HG03175 (cell line): ENCODE data around the gene NSMCE1.

Experiments used
- ATAC-seq: cut with Tn5 transposase; IDR thresholded peaks from one replicate; pipeline ENCODE4 v1.9.1; 2021; ENCODE audit warnings: mild to moderate bottlenecking, moderate library complexity; ENCODE audit not compliant: unreplicated experiment

Gene NSMCE1

GRCh38 chr16:27245276-27246172 lies 23.0 kb downstream of the NSMCE1 start:
- no peak for ATAC-seq

DNA sequence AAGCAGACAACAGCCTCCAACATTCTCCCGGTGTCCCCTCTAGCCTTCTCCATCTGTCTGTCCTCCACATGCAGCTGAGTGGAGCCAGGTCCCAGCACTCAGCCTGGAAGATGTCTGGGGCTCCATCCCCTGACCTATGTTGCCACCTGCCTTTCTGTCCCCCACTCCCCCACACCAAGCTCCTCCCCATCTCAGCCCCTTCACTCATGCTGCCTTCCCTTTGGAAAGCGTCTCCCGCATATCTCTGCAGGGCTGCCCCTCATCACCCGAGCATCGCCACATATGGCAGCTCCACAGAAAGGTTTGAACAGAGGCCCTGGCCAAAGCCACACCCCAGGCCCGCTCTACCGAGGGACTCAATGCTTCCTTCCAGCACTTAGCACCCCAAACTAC lies 24.2 kb downstream of the NSMCE1 start:
- ATAC-seq = no peak

DNA sequence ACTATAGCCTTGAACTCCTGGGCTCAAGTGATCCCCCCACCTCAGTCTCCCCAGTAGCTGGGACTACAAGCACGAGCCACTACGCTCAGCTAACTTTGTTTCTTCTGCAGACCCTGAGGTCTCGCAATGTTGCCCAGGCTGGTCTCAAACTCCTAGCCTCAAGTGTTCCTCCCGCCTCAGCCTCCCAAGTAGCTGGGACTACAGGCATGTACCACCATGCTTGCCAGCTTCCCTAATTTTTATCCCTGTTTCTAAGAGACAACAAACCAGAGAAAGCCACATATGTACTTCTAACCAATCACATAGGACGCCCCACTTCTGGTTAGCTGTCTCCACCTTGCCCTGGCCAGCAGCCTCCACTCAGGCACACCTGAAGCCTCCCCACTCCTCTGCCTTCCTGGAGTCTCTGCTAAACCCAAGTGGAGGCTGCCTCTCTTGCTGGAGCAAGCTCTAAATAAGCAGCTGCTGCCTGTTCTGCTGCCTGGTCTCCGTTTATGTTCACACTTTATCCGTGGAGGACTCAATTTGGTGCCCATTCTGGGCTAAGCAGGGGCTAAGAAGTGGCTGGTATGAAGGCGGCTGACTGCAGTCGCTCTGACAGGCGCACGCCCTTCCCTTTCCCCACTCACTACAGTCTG lies 24.7 kb downstream of the NSMCE1 start:
- ATAC-seq = no peak

DNA sequence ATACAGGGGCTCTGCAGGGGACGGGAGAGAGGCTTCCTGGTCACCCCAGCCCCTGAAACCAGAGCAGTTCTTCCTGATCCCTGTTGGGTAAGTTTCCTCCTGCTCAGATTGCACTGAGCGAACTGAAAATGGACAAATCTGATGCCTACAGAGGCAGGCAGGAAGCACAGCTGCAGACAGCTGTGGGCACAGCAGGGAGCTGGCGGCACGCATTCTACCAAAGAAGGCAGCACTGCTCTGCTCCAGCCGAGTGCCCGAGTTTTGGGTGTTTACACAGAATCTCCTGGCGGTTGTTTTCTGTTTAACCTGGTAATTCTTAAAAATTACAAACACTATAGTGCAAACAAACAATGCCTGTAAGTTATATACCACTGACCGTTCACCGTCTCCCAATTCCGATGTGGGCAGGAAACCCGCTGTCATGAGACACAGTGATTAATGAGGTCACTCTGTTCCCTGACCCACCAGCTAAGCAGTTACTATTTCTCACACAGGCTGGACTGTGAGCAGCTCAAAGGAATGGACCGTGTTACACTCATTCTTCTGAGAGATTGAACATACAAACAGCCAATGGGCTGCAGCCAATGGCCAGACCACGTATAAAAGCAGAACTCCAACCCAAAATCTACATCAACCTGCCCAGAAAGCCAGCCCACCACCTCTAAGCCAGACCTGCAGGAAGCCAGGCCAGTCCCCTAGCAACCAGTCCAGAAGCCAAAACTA lies 25.5 kb downstream of the NSMCE1 start:
- ATAC-seq = no peak

DNA sequence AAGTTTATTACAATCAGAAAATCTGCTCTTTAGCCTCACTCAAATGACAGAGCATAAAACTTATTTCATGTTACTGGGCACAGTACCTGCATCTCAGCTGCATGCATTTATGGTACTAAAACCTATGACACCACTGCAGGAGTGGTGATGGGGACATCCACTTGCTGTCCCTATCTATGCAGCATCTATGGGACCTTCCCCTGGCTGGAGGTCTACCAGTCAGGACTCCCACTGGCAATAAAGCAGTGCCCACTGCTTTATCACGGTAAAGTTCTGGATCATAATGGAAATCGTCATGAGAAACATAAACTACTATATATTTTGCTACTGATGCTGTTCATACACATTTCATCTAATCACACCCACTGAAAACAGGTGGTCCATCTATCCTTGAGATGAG lies 26.2 kb downstream of the NSMCE1 start:
- no peak for ATAC-seq

DNA sequence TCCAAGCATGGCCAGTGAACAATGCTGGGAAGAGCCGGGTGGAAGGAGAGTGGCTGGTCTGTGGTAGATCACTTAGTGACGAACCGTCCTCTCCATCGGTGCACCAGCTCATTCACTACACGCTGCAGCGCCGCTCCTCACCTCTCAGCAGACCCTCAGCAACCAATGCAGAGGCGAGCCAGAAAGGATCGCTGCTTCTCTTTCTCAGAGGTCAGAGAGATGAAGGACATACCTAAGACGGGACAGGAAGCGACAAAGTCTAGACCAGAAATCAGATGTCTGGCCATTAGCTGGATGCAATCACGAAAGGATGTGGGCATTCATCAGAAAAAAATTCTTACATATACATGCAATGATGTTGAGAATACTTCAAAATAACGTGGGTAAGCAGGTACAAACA lies 26.9 kb downstream of the NSMCE1 start:
- no peak for ATAC-seq

- no peak for ATAC-seq
Measured at GRCh38 chr16:27240948-27241531, 27.5 kb downstream of the NSMCE1 start.

- ATAC-seq = no peak
Measured at GRCh38 chr16:27239906-27240655, 28.5 kb downstream of the NSMCE1 start.

DNA sequence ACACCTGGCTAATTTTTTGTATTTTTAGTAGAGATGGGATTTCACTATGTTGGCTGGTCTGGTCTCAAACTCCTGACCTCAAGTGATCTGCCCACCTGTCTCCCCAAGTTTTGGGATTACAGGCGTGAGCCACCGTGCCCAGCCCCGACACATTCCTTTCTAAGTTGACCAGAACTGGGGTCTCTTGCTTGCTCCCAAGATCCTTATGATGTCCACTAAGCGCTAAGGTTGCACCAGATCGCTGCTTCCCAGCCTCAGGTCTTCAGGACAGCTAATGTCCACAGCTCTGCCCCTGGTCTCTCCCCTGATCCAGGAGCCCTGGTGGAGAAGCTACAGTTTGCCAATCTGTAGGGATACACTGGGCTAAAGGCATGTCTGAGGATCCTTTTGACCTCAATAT lies 29.5 kb downstream of the NSMCE1 start:
- ATAC-seq = no peak

GRCh38 chr16:27238591-27238990 lies 30.0 kb downstream of the NSMCE1 start:
- no peak for ATAC-seq

- ATAC-seq = peak; percentile 39
Measured at GRCh38 chr16:27238016-27238587, 30.5 kb downstream of the NSMCE1 start.

GRCh38 chr16:27237219-27238015 lies 31.2 kb downstream of the NSMCE1 start:
- peak; percentile 75 for ATAC-seq

- no peak for ATAC-seq
Measured at GRCh38 chr16:27236635-27237218, 31.8 kb downstream of the NSMCE1 start.

- ATAC-seq = no peak
Measured at GRCh38 chr16:27235938-27236245, 32.7 kb downstream of the NSMCE1 start.

GRCh38 chr16:27235055-27235937 lies 33.3 kb downstream of the NSMCE1 start:
- ATAC-seq = peak; percentile 30

GRCh38 chr16:27234603-27235002 lies 34.0 kb downstream of the NSMCE1 start:
- no peak for ATAC-seq

DNA sequence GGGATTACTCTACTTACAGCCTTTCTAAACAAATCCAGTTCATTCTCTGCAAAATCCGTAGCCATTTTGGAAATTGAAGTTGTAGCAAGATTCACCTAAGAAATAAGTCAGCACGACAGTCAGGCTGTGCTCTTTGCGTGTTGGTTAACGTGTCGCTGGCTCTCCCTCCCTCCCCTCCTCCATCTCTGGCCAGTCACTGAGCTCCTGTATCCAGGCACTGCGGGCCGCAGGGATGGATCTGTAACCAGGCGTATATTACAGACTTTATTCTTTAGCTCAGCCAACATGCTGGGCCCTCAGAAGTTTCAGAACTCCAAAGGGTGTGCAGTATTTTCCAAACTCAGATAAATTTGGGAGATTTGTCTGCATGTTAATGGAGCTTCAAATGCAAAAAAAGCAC lies 34.4 kb downstream of the NSMCE1 start:
- ATAC-seq = no peak

GRCh38 chr16:27233731-27234130 lies 34.8 kb downstream of the NSMCE1 start:
- no peak for ATAC-seq
